DMS79 treated with DMSO at 0.1 percent for 48 hours (cell line): ENCODE data around the gene SLC24A3.
A peak's percentile ranks its signal among the peaks of the same experiment; 100 is the strongest.

Experiments used
- DNase-seq: peaks from one replicate; lab custom pipeline; 2025; lab: John Stamatoyannopoulos, UW

Gene SLC24A3

GRCh38 chr20:19504251-19504650, 291.8 kb downstream of the SLC24A3 start:
- DNase-seq: no peak

GRCh38 chr20:19506021-19506420, 293.6 kb downstream of the SLC24A3 start:
- DNase-seq: no peak

GRCh38 chr20:19508449-19508848, 296.0 kb downstream of the SLC24A3 start:
- DNase-seq: no peak

- DNase-seq: no peak
These were observed 298.2 kb downstream of the SLC24A3 start for GRCh38 chr20:19510611-19511010.

GRCh38 chr20:19511931-19512330, 299.5 kb downstream of the SLC24A3 start:
- no peak for DNase-seq

- DNase-seq: no peak
These were observed 300.6 kb downstream of the SLC24A3 start for GRCh38 chr20:19512886-19513677.

GRCh38 chr20:19515074-19515473, 302.6 kb downstream of the SLC24A3 start:
- no peak for DNase-seq

GRCh38 chr20:19519466-19519865, 307.0 kb downstream of the SLC24A3 start:
- no peak for DNase-seq

GRCh38 chr20:19520261-19520660, 307.8 kb downstream of the SLC24A3 start:
- DNase-seq: no peak

- DNase-seq: no peak
These were observed 309.8 kb downstream of the SLC24A3 start for GRCh38 chr20:19522071-19522801.

- DNase-seq: no peak
These were observed 310.6 kb downstream of the SLC24A3 start for GRCh38 chr20:19522836-19523590.

- DNase-seq: no peak
These were observed 312.2 kb downstream of the SLC24A3 start for GRCh38 chr20:19524691-19525090.

- no peak for DNase-seq
These were observed 315.1 kb downstream of the SLC24A3 start for GRCh38 chr20:19527509-19527908.

GRCh38 chr20:19528286-19529030, 316.0 kb downstream of the SLC24A3 start:
- DNase-seq: no peak

GRCh38 chr20:19530006-19530405, 317.6 kb downstream of the SLC24A3 start:
- DNase-seq: no peak

- peak; percentile 27 for DNase-seq
These were observed 319.0 kb downstream of the SLC24A3 start for GRCh38 chr20:19531446-19531845.

GRCh38 chr20:19538556-19538955, 326.1 kb downstream of the SLC24A3 start:
- DNase-seq: no peak

GRCh38 chr20:19539191-19539590, 326.7 kb downstream of the SLC24A3 start:
- DNase-seq: no peak

GRCh38 chr20:19540392-19540791, 327.9 kb downstream of the SLC24A3 start:
- DNase-seq: no peak

- DNase-seq: no peak
These were observed 330.7 kb downstream of the SLC24A3 start for GRCh38 chr20:19543101-19543500.

GRCh38 chr20:19544684-19545083, 332.2 kb downstream of the SLC24A3 start:
- no peak for DNase-seq

- no peak for DNase-seq
These were observed 334.2 kb downstream of the SLC24A3 start for GRCh38 chr20:19546648-19547047.
